NCI-H460 (cell line): ENCODE data around the gene ADAM11. TPM values are rescaled to one million over a fixed set of nuclear protein-coding genes. Genes with fewer than 3 reads are reported as not detected.
"Not testable (repeated sequence)": the region's sequence is repeated elsewhere in the genome, so short reads cannot be mapped to it uniquely, and the experiment has no call there.

Source experiments
- DNase-seq: peaks from one replicate; pipeline ENCODE4 v3.0.0-alpha.2; 2016; ENCODE audit warnings: low read depth; ENCODE audit errors: extremely low read depth
- total RNA-seq: library from RNA; depleted of rRNA; stranded (reverse); fragments of >200 nt; shearing (Covaris generic); gene quantifications from 2 replicates; pipeline ENCODE4 v1.2.3, GENCODE V29; 2014

Gene ADAM11
- total RNA-seq, 1 experiment from 2014 or later: 0.94 TPM

GRCh38 chr17:44793885-44794842, 35.4 kb downstream of the ADAM11 start:
- DNase-seq: no peak

DNA sequence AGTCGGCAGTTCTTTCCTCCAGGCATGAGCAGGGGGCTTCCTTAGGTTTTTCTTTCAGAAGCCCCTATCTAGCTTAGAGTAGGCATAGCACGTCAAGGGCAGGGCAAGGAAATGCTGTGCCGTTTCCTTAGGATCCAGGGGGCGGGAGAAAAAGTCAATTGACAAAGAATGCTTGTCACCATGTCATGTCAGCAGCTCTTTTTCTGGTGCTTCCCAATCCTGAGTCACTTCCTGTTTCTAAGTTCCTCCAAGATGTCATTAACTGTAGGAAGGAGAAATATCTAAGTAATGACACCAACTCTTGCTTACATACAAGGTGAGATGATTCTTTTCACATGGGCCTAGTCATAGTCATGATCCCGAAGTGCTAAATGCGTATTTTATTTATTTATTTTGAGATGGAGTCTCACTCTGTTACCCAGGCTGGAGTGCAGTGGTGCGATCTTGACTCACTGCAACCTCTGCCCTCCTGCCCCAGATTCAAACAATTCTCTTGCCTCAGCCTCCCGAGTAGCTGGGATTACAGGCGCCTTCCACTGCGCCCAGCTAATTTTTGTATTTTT, 36.1 kb downstream of the ADAM11 start:
- peak; percentile 89 for DNase-seq

DNA sequence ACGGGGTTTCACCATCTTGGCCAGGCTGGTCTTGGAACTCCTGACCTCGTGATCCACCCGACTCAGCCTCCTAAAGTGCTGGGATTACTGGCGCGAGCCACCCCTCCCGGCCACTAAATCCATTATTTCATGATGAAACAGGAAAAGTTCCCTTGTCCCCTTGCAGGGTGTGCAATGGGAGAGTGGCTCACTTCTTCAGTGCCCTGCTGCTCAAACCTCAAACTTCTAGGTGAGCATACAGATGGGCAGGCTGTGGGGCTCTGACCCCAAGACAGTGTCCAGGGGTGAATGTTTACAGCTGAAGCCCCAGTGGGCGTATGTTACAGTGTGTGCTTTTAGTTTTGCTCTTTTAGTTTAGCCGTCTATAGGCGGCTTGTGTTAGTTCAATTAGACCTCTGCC, 36.6 kb downstream of the ADAM11 start:
- no peak for DNase-seq

GRCh38 chr17:44795928-44796327, 37.1 kb downstream of the ADAM11 start:
- DNase-seq: no peak

- no peak for DNase-seq
These were observed 37.9 kb downstream of the ADAM11 start for GRCh38 chr17:44796731-44797130.

- no peak for DNase-seq
These were observed 39.0 kb downstream of the ADAM11 start for GRCh38 chr17:44797802-44798201.

GRCh38 chr17:44798356-44798755, 39.6 kb downstream of the ADAM11 start:
- DNase-seq: no peak

- DNase-seq: no peak
These were observed 43.1 kb downstream of the ADAM11 start for GRCh38 chr17:44801880-44802279.

GRCh38 chr17:44804302-44805089, 45.7 kb downstream of the ADAM11 start:
- no peak for DNase-seq

DNA sequence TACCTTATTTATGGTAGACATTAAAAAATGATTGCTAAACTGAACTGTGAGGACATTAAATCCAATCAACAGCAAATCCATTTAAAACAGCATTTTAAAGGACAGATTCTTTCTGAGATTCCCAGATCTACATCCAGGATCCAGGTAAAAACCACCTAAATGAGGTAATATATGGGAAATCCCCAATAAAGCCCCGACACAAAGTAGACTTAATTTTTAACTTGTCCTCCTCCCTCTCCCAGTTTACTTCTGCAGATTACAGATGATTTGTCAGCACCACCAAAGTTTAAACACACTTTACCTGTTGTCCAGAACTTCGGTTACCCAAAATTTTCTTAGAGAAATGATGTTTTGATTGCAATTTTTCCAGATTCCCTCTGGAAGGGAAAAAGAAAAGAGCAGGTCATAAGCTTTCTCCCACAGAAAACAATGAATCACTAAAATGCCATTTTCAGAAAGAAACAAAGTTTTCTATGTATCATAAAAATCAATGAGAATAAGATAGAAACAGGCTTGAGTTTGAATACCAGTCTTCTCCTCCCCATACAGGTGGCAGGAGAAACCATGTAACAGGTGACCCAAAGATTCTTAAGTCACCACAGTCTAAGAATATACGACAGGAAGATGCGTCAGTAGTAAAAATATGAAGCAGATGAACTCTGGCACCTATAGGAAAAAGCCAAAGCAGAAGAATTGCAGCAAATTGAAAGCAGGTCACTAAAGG, 48.5 kb downstream of the ADAM11 start:
- no peak for DNase-seq

DNA sequence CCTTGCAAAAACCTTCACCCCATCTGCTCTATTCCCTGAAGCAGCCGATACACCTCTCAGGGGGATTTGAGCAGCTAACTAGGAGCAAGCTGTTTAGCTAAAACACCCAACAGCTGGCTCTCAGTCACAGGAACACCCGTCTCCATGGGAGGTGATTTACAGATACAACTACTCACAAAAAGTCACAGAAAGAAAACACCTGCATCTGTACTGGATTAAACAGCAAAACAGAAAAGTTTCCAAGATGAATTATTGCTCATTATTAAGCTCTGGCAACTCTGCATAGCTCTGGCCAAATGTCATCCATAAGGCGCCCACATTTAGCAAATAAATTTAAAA, 49.0 kb downstream of the ADAM11 start:
- DNase-seq: no peak

DNA sequence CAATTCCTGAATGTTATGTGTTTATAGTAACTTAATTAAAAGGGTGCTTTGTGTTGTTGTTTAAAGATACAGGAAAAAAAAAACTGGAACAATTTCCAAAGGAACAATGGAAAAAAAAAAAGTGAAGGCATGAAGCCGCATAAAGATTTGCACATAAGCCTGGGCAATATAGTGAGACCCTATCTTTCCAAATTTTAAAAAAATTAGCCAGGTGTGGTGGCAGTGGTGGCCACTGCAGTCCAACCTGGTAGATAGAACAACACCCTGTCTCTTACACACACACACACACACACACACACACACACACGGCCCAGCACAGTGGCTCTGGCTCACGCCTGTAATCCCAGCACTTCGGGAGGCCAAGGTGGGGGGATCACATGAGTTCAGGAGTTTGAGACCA, 49.4 kb downstream of the ADAM11 start:
- DNase-seq: no peak

- DNase-seq: not testable (repeated sequence)
These were observed 50.0 kb downstream of the ADAM11 start for GRCh38 chr17:44808656-44809388.

DNA sequence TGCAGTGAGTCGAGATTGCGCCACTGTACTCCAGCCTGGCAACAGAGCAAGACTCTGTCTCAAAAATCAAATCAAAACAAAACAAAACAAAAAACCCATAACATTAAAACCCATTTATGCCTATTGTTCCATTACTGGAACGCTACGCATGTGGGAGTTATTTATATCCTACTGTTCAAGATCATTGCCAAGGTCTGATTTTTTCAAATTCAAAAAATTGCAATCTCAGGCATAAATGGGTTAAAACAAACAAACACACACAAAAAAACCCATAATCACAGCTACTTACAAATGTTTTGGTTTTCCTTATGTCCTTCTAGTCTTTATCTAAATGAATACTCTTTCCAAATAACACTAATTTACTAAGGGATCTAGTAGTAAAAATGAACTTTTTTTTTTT, 53.5 kb downstream of the ADAM11 start:
- no peak for DNase-seq

GRCh38 chr17:44818508-44818907, 59.7 kb downstream of the ADAM11 start:
- DNase-seq: not testable (repeated sequence)

DNA sequence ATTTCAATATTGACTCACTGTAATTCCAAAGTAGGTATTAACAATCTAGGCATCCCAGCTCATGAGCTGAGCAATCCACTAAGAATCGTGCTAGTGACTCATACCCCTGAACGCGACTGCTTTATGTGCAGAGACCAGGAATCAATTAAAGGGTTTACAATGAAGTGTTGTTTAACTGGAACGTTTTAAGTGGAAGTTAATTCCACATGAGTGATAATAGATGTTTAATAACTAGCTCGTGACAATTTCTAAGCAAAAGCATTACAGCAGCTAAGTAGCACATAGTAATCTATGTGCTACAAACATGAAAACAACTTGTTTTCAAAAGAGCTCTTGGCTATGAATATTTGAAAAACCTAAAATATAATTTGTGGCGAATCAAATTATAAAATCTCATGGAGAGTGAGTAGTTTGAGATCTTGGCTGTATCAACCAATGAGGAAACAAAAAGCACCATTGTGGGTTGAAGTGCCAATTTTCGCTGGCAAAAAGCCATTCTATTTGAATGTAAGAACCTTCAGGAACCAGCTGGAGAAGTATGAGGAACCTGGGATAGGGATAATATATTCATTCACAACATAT, 61.9 kb downstream of the ADAM11 start:
- peak; percentile 43 for DNase-seq

DNA sequence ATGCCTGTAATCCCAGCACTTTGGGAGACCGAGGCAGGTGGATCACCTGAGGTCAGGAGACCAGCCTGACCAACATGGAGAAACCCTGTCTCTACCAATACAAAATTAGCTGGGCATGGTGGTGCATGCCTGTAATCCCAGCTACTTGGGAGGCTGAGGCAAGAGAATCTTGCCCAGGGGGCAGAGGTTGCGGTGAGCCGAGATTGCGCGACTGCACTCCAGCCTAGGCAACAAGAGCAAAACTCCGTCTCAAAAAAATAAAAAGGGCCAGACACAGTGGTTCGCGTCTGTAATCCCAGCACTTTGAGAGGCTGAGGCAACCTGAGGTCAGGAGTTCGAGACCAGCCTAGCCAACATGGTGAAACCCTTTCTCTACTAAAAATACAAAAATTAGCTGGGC, 66.4 kb downstream of the ADAM11 start:
- not testable (repeated sequence) for DNase-seq

- no peak for DNase-seq
These were observed 67.5 kb downstream of the ADAM11 start for GRCh38 chr17:44826123-44826790.

DNA sequence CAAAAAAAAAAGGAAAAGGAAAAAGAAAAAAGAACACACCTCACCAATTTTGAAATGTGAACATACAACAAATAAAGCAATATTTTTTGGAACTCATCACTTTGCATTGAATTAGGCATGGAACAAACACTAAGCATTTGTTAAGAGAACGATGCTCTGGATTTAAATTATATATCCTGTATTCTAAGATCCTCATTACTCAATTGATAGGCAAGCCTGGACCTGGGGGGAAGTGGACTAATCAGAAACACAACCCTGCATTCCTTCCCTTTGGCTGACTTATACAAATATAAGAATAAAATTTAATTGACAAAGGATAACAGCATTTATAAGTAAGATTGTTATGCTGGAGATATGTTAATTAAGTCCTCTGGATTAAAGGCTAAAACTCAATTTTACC, 69.1 kb downstream of the ADAM11 start:
- DNase-seq: no peak
